Cardiac fibroblast (primary cell): ENCODE measurements around the gene CDK14.
A peak's percentile ranks its signal among the peaks of the same experiment; 100 is the strongest.
"Not testable (repeated sequence)": the region's sequence is repeated elsewhere in the genome, so short reads cannot be mapped to it uniquely, and the experiment has no call there.

Experiments used
- DNase-seq, 2 donors: peaks; one replicate each; pipeline versions ENCODE4 v3.0.0 to v3.0.0-alpha.2; 2010; ENCODE audit warnings: low read depth in 2 of 2
- H3K4me3 ChIP-seq, 2 donors: replicated peaks in 1 of 2; 1 replicate in 1 of 2; 2 replicates in 1 of 2; pipeline ENCODE4 v1.5.1; 2011; ENCODE audit warnings: low read depth in 2 of 2, low read length in 2 of 2, mild to moderate bottlenecking in 2 of 2, moderate library complexity in 1 of 2
- TF ChIP-seq, protein P1 (sequence below): IDR thresholded peaks from one replicate; pipeline ENCODE4 v1.5.1; 2011; ENCODE audit warnings: low read depth, mild to moderate bottlenecking, low read length, inconsistent platforms

Gene CDK14

GRCh38 chr7:90749262-90749661, 153.1 kb downstream of the CDK14 start:
- DNase-seq = no peak
- TF ChIP-seq, protein P1, sequence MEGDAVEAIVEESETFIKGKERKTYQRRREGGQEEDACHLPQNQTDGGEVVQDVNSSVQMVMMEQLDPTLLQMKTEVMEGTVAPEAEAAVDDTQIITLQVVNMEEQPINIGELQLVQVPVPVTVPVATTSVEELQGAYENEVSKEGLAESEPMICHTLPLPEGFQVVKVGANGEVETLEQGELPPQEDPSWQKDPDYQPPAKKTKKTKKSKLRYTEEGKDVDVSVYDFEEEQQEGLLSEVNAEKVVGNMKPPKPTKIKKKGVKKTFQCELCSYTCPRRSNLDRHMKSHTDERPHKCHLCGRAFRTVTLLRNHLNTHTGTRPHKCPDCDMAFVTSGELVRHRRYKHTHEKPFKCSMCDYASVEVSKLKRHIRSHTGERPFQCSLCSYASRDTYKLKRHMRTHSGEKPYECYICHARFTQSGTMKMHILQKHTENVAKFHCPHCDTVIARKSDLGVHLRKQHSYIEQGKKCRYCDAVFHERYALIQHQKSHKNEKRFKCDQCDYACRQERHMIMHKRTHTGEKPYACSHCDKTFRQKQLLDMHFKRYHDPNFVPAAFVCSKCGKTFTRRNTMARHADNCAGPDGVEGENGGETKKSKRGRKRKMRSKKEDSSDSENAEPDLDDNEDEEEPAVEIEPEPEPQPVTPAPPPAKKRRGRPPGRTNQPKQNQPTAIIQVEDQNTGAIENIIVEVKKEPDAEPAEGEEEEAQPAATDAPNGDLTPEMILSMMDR = no peak
- no peak overlapping the region for H3K4me3 ChIP-seq

DNA sequence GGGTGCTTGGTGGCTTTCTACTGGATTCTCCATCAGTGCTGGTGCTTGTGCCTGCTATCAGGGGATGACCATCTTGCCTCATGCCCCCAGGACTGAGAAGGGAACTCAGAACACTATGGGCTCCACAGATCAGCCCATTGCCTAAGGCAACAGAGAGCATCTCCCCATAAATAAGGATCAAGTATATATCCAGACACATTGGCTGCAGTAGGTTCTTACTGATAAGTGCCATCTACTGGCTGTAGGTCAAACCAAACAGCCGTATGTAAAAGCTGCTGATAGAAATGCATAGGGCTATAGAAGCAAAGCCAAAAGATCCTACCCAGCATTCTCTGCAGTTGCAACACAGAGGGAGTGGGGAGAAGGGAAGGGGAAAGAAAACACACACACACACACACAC, 153.7 kb downstream of the CDK14 start:
- DNase-seq = peak in 1 of 2 donors; percentile 54
- TF ChIP-seq, protein P1 = peak; percentile 18
- H3K4me3 ChIP-seq = no peak overlapping the region

DNA sequence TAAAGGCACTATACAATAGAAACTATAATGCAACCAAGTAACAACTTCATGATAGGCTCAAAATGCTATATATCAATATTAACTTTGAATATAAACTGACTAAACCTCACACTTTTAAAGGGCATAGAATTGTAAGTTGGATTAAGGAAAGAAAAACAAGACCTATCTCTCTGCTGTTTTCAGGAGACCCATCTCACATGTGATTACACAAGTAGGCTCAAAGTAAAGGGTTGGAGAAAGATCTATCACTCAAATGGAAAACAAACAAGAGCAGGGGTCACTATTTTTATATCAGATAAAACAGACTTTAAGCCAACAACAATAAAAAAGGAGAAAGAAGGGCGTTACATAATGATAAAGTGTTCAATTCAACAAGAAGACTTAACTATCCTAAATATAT, 155.5 kb downstream of the CDK14 start:
- H3K4me3 ChIP-seq = no peak overlapping the region
- no peak for DNase-seq
- TF ChIP-seq, protein P1 = no peak

GRCh38 chr7:90752051-90752450, 155.9 kb downstream of the CDK14 start:
- TF ChIP-seq, protein P1 = no peak
- H3K4me3 ChIP-seq = no peak overlapping the region
- no peak for DNase-seq

- no peak overlapping the region for H3K4me3 ChIP-seq
- DNase-seq = no peak
- TF ChIP-seq, protein P1 = no peak
Observed at GRCh38 chr7:90755041-90755440, 158.9 kb downstream of the CDK14 start.

DNA sequence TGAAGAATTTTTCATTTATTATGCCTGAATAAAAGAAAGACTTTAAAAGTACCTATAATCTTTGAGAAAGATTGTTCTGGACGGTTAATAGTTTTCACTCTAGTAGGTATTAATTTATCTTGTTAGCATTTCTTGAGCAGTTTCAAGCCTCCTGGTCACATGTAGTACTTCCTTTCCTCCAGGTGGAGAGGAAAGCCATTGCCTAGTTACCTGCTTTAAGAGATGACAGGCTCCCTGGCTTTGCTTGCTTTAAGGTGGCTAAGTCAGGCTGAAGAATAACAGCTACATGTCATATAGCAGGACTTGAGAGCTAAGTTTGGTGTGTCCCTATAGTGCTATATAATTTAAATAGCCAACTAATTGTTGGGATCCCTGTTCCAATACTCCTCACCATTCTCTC, 160.2 kb downstream of the CDK14 start:
- DNase-seq = no peak
- TF ChIP-seq, protein P1 = no peak
- H3K4me3 ChIP-seq = no peak overlapping the region

- not testable (repeated sequence) for H3K4me3 ChIP-seq, DNase-seq
Observed at GRCh38 chr7:90757565-90757950, 161.4 kb downstream of the CDK14 start.
